Measurements from ENCODE around the gene CES1.
"Not testable (repeated sequence)": the region's sequence is repeated elsewhere in the genome, so short reads cannot be mapped to it uniquely, and the experiment has no call there.

- not testable (repeated sequence) for TF ChIP-seq TOX (CRISPR knock-in tag; IDR thresholded peaks at IDR 0.05; ENCODE audit: borderline replicate concordance); OSR1 (CRISPR knock-in tag; IDR thresholded peaks at IDR 0.05); CSRNP3 (CRISPR knock-in tag; IDR thresholded peaks at IDR 0.05); ZFP30 (CRISPR knock-in tag; IDR thresholded peaks at IDR 0.05); ISL1 (CRISPR knock-in tag; IDR thresholded peaks at IDR 0.05); ESRRG (CRISPR knock-in tag; IDR thresholded peaks at IDR 0.05); PATZ1 (CRISPR knock-in tag; IDR thresholded peaks at IDR 0.05; ENCODE audit: borderline replicate concordance); ZFP3 (CRISPR knock-in tag; IDR thresholded peaks at IDR 0.05); TSHZ2 (CRISPR knock-in tag; IDR thresholded peaks at IDR 0.05); ARNTL (CRISPR knock-in tag; IDR thresholded peaks at IDR 0.05; ENCODE audit: borderline replicate concordance, low read depth)
Measured at GRCh38 chr16:55782091-55782792, 50.7 kb downstream of the CES1 start.

Measured in SK-N-SH treated with all-trans-retinoic acid at 6 μM for 48 hours (cell line).